A673 (cell line): ENCODE results near the gene ADNP. TPM values are rescaled to one million over a fixed set of nuclear protein-coding genes. Genes with fewer than 3 reads are reported as not detected.

Experiments
- BruUV-seq: library from RNA; stranded (reverse); fragments of 400-500 nt; replicated peaks from 2 replicates; lab custom pipeline; 2021; lab: Mats Ljungman, UMichigan
- CTCF ChIA-PET: fragments of 300-600 bp; sonication (Branson Sonifier 250); formaldehyde crosslinking; loops from one replicate; lab custom pipeline; 2022; ENCODE audit warnings: antibody characterized with exemption; lab: Charles Lee
- POLR2A ChIA-PET: fragments of 300-600 bp; sonication (Branson Sonifier 250); formaldehyde crosslinking; loops from one replicate; lab custom pipeline; 2022; ENCODE audit warnings: antibody characterized with exemption; ENCODE audit not compliant: low non-redundant PET; lab: Charles Lee
- DNase-seq: peaks from one replicate; pipeline ENCODE4 v3.0.0-alpha.2; 2015; ENCODE audit warnings: low spot score
- H3K27ac ChIP-seq: fragments of 200-600 bp; sonication (generic); 2 replicates; pipeline ENCODE4 v1.5.1; 2016; ENCODE audit warnings: mixed run types, low read depth, mild to moderate bottlenecking, mixed read lengths, antibody characterized with exemption, low read length; ENCODE audit not compliant: poor library complexity, severe bottlenecking
- H3K27me3 ChIP-seq: fragments of 200-600 bp; sonication (generic); replicated peaks from 2 replicates; pipeline ENCODE4 v1.6.1; 2017; ENCODE audit warnings: mixed run types, low read depth, mild to moderate bottlenecking, mixed read lengths, antibody characterized with exemption, low read length; ENCODE audit not compliant: insufficient read depth, poor library complexity
- H3K36me3 ChIP-seq: fragments of 200-600 bp; sonication (generic); 2 replicates; pipeline ENCODE4 v1.6.1; 2016; ENCODE audit warnings: mixed run types, mild to moderate bottlenecking, mixed read lengths, antibody characterized with exemption, low read length; ENCODE audit not compliant: insufficient read depth, poor library complexity, severe bottlenecking
- H3K4me1 ChIP-seq: fragments of 200-600 bp; sonication (generic); 2 replicates; pipeline ENCODE4 v1.6.1; 2017; ENCODE audit warnings: mixed run types, mild to moderate bottlenecking, mixed read lengths, antibody characterized with exemption, low read length; ENCODE audit not compliant: insufficient read depth, poor library complexity, severe bottlenecking
- H3K4me3 ChIP-seq: fragments of 200-600 bp; sonication (generic); 2 replicates; pipeline ENCODE4 v1.5.1; 2016; ENCODE audit warnings: low read depth, mixed run types, mild to moderate bottlenecking, mixed read lengths, low read length; ENCODE audit not compliant: poor library complexity, severe bottlenecking
- H3K9me3 ChIP-seq: fragments of 200-600 bp; sonication (generic); 2 replicates; pipeline ENCODE4 v1.6.1; 2016; ENCODE audit warnings: mixed run types, low read depth, mild to moderate bottlenecking, mixed read lengths, antibody characterized with exemption, low read length; ENCODE audit not compliant: poor library complexity, severe bottlenecking
- CTCF ChIP-seq: fragments of 300-800, 200-600 bp; sonication (generic); conservative IDR thresholded peaks from 2 replicates; pipeline ENCODE4 v1.5.1; 2017; ENCODE audit warnings: low read depth, mild to moderate bottlenecking, antibody characterized with exemption, low read length, moderate library complexity, mixed read lengths
- EZH2 ChIP-seq: fragments of 200-600 bp; sonication (generic); IDR thresholded peaks from 2 replicates; pipeline ENCODE4 v1.6.1; 2017; ENCODE audit warnings: borderline replicate concordance, low read depth, mild to moderate bottlenecking, mixed read lengths, antibody characterized with exemption, low read length; ENCODE audit not compliant: poor library complexity, severe bottlenecking
- intact Hi-C: fragments of 100-400 bp; cut with micrococcal nuclease; formaldehyde crosslinking; loops from one replicate; pipeline ENCODE4 v1.10.0; 2022; ENCODE audit not compliant: unreplicated experiment
- total RNA-seq: library from RNA; stranded (reverse); gene quantifications from 2 replicates; pipeline ENCODE4 v1.2.3, GENCODE V29; 2021

Gene ADNP
- total RNA-seq, 1 experiment from 2014 or later: 108 TPM

- DNase-seq: no peak
- ChIA-PET POLR2A (no interaction called here), CTCF (no interaction called here)
- TF ChIP-seq EZH2: no peak
- intact Hi-C loops: no loop called here
- no peaks in the 10 kb centered on the region for H3K27me3 ChIP-seq
- no TSS peak for BruUV-seq
- no peaks in the 10 kb centered on the region for H3K9me3 ChIP-seq
- no peak overlapping the region for H3K4me3 ChIP-seq
- peaks cover 86% of the 10 kb centered on the region for H3K36me3 ChIP-seq
- H3K4me1 ChIP-seq: peaks cover 23% of the 10 kb centered on the region
- no peak overlapping the region for H3K27ac ChIP-seq
Observed at GRCh38 chr20:50895111-50895830, 36.0 kb downstream of the ADNP start.

GRCh38 chr20:50893620-50894019 is 37.6 kb downstream of the ADNP start:
- H3K4me3 ChIP-seq: no peak overlapping the region
- peaks cover 15% of the 10 kb centered on the region for H3K4me1 ChIP-seq
- H3K9me3 ChIP-seq: no peaks in the 10 kb centered on the region
- CTCF ChIA-PET: no interaction called here
- intact Hi-C loops: no loop called here
- H3K27ac ChIP-seq: no peak overlapping the region
- H3K36me3 ChIP-seq: peaks cover 83% of the 10 kb centered on the region
- BruUV-seq: no TSS peak
- no peaks in the 10 kb centered on the region for H3K27me3 ChIP-seq
- no peak for DNase-seq
- TF ChIP-seq EZH2 (no peak), CTCF (no peak)
- POLR2A ChIA-PET: no interaction called here

GRCh38 chr20:50892394-50892793 is 38.8 kb downstream of the ADNP start:
- TF ChIP-seq CTCF (no peak), EZH2 (no peak)
- CTCF ChIA-PET: no interaction called here
- Histone ChIP-seq H3K4me3 (no peak overlapping the region), H3K36me3 (peaks cover 78% of the 10 kb centered on the region), H3K9me3 (no peaks in the 10 kb centered on the region), H3K27ac (no peak overlapping the region), H3K4me1 (peaks cover 3% of the 10 kb centered on the region), H3K27me3 (no peaks in the 10 kb centered on the region)
- no peak for DNase-seq
- POLR2A ChIA-PET: no interaction called here
- intact Hi-C loops: no loop called here
- no TSS peak for BruUV-seq

GRCh38 chr20:50891138-50891537 is 40.1 kb downstream of the ADNP start:
- Histone ChIP-seq H3K4me3 (no peak overlapping the region), H3K9me3 (no peaks in the 10 kb centered on the region), H3K4me1 (no peaks in the 10 kb centered on the region), H3K27ac (no peak overlapping the region), H3K36me3 (peaks cover 72% of the 10 kb centered on the region), H3K27me3 (no peaks in the 10 kb centered on the region)
- no TSS peak for BruUV-seq
- ChIA-PET POLR2A (no interaction called here), CTCF (no interaction called here)
- TF ChIP-seq CTCF: no peak
- no peak for DNase-seq
- intact Hi-C loops: no loop called here
